GM19324 (cell line): Measurements from ENCODE around the gene TMEM37.

ENCODE experiments used
- ATAC-seq: cut with Tn5 transposase; IDR thresholded peaks from one replicate; pipeline ENCODE4 v1.9.1; 2021; ENCODE audit warnings: mild to moderate bottlenecking, moderate library complexity; ENCODE audit not compliant: unreplicated experiment, low FRiP score

The TMEM37 gene

GRCh38 chr2:119431976-119432850 lies 559 bp downstream of the TMEM37 start:
- no peak for ATAC-seq

DNA sequence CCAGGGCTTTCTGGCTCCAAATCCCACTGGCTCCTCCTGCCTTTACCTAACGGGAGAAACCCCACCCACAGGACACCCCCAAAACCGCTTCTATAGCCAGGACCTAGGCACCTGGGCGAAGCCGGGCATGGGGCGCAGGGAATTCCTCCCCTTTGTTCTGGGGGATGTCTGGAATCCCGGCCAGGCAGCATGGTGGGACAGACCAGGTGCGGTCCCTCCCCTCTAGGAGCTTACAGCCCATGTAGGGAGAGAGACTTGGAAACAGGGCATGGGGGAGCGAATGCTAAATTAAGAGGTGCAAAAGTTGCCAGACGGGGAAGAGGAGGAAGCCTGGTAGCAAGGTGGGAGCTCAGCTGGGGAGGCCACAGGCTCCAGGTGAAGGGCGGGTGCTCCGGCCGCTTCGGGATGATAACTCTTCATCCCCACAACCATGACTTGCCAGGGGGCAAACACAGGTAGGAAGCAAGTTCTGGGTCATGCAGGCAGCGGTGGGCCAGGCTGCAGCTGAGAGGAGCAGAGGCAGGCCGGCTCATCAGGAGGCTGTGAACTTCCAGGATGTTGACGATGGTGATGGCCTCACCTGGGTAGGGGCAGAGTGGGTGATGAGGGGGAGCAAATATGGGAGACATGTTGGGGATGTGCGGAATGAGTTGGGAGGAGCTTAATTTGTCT lies 1.3 kb downstream of the TMEM37 start:
- ATAC-seq = no peak

DNA sequence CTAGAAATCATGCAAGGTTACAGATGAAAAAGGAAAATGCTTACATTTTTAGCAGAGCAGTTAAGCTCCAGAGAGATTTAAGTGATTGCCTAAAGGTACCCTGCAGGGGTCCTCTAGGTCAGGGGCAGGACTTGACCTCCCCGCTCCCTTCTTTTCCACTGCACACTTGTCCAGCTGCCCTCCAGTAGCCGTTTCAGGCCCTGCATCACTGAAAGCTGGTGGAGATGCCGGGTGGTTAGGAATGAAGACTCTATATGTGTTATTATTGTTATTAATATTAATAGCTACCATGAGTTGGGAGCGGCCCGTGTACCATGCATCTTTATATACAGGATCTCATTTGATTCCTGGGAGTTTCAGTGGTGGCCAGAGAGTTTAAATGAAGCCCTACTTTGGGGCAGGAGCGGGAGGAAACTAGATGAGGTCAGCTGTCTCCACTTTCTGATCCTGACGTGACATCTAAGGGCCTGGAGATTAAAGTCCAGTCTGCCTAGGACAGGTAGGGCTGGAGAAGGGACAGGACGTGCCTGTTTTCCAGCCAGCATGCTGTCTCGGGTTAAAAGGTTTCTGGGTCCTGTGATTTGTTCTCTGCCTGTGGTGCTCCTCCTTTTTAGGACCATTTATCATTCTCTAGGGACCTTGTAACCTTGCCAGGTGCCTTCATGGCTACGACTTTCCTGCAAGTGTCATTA lies 2.1 kb downstream of the TMEM37 start:
- ATAC-seq = no peak

DNA sequence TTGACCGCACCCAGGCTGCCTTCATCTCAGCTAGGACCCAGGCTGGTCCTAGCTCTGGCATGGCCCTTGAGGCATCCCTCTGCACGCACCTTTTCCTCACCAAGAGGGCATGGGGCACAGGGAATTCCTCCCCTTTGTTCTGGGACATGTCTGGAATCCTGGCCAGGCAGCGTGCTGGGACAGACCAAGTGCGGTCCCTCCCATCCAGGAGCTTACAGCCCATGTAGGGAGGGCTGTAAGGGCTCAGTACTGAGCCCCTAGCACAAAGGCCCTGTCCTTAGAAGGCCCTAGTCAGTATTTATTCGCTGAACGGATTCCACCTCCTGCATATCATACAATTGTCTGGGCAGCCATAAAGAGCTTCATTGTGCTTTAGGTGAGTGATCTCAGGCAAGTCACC lies 3.0 kb downstream of the TMEM37 start:
- no peak for ATAC-seq

- no peak for ATAC-seq
These were observed 3.7 kb downstream of the TMEM37 start for GRCh38 chr2:119435081-119435952.

DNA sequence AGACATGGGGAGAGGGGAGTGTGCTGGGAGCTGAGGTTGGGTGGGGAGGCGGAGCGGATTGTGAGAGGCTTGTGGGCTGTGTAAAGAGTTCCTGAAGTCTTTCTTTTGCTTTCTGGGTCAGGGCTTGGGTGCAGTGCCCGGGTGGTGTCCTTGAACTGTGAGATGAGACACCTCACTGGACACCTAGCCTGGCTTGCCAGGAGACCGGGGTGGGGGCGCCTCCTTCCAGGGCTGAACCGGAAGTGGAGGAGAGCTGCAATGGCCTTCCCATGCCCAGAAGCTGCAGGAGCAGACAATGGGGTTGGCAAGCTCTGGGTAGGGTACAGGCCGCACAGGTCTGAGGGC lies 4.3 kb downstream of the TMEM37 start:
- no peak for ATAC-seq

- ATAC-seq = no peak
These were observed 5.5 kb downstream of the TMEM37 start for GRCh38 chr2:119436993-119437772.

DNA sequence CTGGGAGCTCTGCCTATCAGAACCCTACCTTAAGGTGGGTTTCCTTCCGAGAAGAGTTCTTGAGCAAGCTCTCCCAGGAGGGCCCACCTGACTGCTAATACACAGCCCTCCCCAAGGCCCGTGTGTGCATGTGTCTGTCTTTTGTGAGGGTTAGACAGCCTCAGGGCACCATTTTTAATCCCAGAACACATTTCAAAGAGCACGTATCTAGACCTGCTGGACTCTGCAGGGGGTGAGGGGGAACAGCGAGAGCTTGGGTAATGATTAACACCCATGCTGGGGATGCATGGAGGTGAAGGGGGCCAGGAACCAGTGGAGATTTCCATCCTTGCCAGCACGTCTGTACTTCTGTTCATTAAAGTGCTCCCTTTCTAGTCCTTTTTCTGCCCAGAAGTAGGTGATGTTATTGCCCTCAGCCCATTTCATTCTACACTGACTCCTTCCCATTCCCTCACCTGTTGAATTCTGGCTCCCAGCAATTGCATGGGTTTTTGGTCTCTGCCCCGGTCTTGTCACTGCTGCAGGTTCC lies 6.5 kb downstream of the TMEM37 start:
- no peak for ATAC-seq

- ATAC-seq = no peak
These were observed 7.2 kb downstream of the TMEM37 start for GRCh38 chr2:119438726-119439284.

DNA sequence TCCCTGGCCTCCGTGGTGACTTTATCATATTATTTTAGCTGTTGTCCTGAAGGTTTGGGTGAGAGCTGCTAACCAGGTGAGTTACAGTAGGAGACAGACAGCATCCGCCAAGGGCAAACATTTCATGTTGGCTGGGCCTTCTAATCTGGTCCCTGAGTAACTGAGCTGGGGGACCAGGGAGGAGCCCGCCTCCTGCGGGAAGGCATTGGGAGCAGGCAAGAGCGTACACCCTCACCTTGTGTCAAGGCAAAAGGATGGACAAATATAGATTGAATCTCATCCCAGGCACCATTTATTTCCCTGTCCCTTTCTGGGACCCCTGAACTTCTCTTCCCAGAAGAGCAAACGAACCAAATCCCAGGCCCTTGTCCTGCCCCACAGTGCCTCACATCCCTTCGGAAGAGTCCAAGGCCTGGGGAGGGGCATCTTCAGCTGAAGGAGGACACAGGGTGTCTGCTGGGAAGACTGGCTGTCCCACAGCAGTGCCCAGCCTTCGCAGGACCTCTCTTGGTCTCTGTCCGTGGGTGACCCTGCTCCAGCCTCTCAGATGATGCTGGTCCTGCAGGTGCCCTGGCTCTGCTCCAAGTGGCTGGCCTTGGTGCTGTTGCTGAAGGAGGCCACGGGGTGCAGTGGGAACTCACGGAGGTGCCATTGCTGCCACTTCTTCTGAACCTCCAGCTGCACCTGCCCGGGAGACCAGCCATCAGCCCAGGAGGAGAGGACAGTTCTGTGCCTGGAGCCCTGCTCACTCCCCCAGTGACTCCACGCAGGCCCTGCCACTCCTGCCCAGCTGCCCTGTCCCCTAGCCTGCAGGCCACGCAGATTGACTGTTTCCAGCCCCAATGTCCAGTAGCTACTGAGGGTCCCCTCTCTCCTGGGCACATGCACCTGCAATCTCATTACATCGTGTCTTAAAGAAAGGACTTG lies 8.2 kb downstream of the TMEM37 start:
- no peak for ATAC-seq

DNA sequence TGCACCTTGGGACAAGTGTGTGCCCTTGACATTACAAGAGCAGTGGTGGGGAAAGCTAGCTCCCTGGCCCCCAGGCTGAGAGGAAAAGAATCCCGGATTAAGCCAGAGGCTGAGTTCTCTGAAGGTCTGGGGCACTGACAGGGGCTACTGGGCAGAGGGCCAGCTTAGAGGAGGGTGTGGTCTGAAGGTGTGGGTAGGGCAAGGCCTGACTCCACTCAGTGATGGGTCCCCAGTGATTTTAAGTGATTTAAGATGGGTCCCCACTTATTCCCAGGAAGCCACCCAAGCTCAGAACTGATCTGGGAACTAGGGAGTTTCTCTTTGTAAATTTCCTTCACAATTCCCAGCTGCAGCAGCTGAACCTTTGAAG lies 8.8 kb downstream of the TMEM37 start:
- ATAC-seq = no peak

DNA sequence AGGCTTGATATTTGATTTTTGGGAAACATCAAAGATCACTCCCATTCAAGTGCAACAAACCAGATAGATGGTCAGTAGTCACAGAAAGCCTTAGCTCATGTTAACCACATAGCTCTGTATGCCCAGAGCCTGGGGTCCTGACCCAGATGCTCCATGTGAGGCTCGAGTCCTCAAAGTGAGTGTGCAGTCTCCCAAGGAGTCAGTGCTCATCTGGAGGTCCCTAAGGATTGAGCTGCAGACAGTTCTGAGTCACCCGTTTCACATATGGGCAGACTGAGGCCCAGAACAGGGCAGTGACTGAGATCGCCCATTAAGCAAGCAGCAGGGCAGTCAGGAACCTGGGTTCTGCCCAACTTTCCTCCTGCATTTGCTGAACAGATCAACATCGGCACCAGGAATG lies 9.2 kb downstream of the TMEM37 start:
- ATAC-seq = no peak

DNA sequence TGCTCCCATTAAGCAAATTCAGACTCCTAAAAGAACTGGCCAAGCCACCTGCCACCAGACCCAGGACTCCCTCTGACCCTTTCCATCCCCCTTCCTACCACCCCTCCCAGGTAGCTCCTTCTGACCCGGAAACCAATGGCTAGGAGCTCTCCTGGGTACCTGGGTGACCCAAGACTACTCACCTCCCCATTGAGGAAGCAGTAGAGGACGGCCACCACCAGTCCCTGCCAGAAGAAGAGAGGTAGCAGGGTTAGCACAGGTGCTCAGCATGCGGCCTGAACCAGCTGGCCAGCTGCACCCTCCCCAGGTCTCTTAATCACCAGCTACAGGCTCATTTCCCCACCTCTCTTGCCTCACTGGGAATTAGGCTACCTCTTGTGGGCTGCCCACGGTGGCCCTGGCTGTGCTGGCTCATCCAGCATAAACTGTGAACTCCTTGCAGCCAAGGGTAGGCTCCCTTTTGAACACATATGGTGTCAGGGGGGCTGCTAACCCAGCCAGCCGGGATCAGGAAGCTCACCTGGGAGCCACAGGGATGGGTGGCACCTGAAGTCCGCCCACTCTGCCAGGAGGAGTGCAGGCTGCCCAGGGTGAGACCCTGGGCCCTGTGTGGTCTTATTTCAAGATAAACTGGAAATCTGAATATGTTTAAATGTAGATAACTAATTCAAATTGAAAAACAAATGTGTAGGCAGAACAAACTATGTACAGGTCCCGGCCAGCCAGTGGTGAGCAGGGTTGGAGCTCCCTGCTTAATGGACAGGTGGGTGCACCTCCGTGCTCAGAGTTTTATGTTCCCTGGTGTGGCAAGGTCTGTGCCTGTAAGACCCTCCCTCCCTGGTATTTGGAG lies 9.9 kb downstream of the TMEM37 start:
- ATAC-seq = no peak

DNA sequence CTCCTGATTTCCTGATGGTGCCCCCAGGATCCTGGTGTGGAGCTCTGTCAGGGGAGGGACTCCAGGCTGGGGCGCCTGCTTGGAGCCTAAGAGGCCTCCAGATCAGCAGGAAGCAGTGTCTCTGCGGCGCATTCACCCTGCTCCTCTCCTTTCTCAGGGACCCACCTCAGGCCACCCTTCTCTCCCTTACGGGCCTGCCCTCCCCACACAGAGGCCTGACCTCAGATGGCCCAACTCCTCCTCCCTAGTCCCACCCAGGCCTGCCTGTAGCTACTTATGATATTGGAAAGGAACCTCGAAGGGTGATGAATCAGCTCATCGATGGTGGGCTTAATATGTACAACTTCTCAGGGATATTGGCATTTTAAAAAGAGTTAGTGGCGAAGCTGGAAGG lies 10.6 kb downstream of the TMEM37 start:
- ATAC-seq = no peak

DNA sequence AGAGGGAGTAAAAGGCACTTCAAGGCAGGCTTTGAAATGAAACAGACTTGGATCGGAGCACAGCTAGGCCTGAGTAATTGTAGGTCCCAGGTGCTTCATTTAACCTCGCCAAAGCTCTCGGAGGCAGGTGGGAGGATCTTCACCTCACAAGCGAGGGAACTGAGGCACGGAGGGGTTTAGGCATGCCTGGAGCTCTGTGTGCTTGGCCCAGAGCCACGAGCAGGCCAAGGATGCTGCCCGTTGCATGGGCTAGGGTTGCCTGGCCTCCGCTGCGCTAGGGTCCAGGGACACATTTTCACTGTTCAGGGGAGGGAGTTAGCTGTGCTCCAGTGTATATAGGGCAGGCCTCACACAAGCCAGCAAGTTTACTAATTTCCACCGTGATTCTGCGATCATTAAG lies 11.2 kb downstream of the TMEM37 start:
- ATAC-seq = no peak

- ATAC-seq = no peak
These were observed 14.4 kb downstream of the TMEM37 start for GRCh38 chr2:119446037-119446436.

DNA sequence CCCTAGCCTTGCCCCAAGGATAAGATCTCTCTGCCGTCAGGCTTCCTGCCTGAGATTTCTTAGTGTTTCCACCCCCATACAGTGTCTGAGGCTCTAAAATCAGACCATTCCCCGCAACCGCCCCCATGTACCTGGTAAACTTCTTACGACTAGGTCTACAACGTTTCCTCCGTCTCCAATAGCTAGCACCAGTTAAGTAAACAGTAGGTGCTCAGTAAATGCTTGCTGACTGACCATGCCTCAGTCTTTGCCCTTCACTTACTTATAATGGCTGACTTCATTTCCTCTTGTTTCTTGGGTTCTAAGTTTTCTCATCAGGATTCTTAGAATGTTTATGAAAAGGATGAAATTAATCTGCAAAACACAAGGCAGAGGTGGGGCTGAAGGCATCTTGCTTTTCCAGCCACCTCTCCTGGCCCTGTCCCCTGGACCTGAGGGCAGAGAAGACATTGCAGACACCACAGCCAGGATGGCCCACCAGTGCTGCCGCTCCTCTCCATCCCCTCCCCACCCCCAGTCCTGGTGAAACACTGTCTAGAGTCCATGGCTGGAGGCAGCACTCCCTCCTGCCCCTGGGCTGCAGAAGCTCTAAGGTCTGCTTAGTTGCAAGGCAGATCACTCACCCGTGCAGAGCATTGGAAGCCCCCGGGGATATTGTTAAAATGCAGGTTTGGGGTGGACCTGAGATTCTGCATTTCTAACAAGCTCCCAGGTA lies 16.9 kb downstream of the TMEM37 start:
- ATAC-seq = no peak
